HT-29 (cell line): ENCODE data around the gene CCT2. TPM values are rescaled to one million over a fixed set of nuclear protein-coding genes. Genes with fewer than 3 reads are reported as not detected.
"Not testable (repeated sequence)": the region's sequence is repeated elsewhere in the genome, so short reads cannot be mapped to it uniquely, and the experiment has no call there.

ENCODE experiments used
- DNase-seq: peaks from one replicate; pipeline ENCODE4 v3.0.0-alpha.2; 2015; ENCODE audit warnings: low spot score
- total RNA-seq: library from RNA; depleted of rRNA; stranded (reverse); fragments of >200 nt; shearing (Covaris generic); gene quantifications from 2 replicates; pipeline ENCODE4 v1.2.3, GENCODE V29; 2014

CCT2 gene
- total RNA-seq, 1 experiment from 2014 or later: 208 TPM

GRCh38 chr12:69588527-69588926 lies 3.3 kb downstream of the CCT2 start:
- DNase-seq: no peak

- no peak for DNase-seq
These were observed 3.8 kb downstream of the CCT2 start for GRCh38 chr12:69589082-69589481.

- no peak for DNase-seq
These were observed 10.4 kb downstream of the CCT2 start for GRCh38 chr12:69595689-69596088.

GRCh38 chr12:69598174-69598753 lies 13.0 kb downstream of the CCT2 start:
- DNase-seq: no peak

GRCh38 chr12:69600804-69601203 lies 15.5 kb downstream of the CCT2 start:
- no peak for DNase-seq

- DNase-seq: no peak
These were observed 16.9 kb downstream of the CCT2 start for GRCh38 chr12:69601962-69602685.

GRCh38 chr12:69602954-69603353 lies 17.7 kb downstream of the CCT2 start:
- no peak for DNase-seq

- DNase-seq: not testable (repeated sequence)
These were observed 18.3 kb downstream of the CCT2 start for GRCh38 chr12:69603556-69603955.

- DNase-seq: not testable (repeated sequence)
These were observed 19.0 kb downstream of the CCT2 start for GRCh38 chr12:69604275-69604674.

GRCh38 chr12:69608114-69608513 lies 22.9 kb downstream of the CCT2 start:
- no peak for DNase-seq

- no peak for DNase-seq
These were observed 24.9 kb downstream of the CCT2 start for GRCh38 chr12:69610126-69610525.

GRCh38 chr12:69610729-69611128 lies 25.5 kb downstream of the CCT2 start, which contains the start of gene LRRC10:
LRRC10 (minus strand) TSS chr12:69610907; CDS start chr12:69610838, 69 bp downstream.
- DNase-seq: no peak

GRCh38 chr12:69613351-69613750 lies 28.1 kb downstream of the CCT2 start:
- no peak for DNase-seq

GRCh38 chr12:69616025-69616424 lies 30.8 kb downstream of the CCT2 start:
- DNase-seq: no peak

- DNase-seq: no peak
These were observed 33.8 kb downstream of the CCT2 start for GRCh38 chr12:69619050-69619449.

- no peak for DNase-seq
These were observed 34.8 kb downstream of the CCT2 start for GRCh38 chr12:69620077-69620476.

GRCh38 chr12:69620921-69621320 lies 35.7 kb downstream of the CCT2 start:
- DNase-seq: no peak

GRCh38 chr12:69621551-69621950 lies 36.3 kb downstream of the CCT2 start:
- no peak for DNase-seq

- DNase-seq: no peak
These were observed 38.7 kb downstream of the CCT2 start for GRCh38 chr12:69623970-69624369.

GRCh38 chr12:69627501-69627900 lies 42.2 kb downstream of the CCT2 start:
- DNase-seq: no peak

GRCh38 chr12:69630191-69630590 lies 44.9 kb downstream of the CCT2 start:
- DNase-seq: no peak

GRCh38 chr12:69633061-69633460 lies 47.8 kb downstream of the CCT2 start:
- DNase-seq: peak; percentile 12

GRCh38 chr12:69639400-69640016 lies 54.2 kb downstream of the CCT2 start:
- DNase-seq: peak; percentile 75
